Liver (tissue), 9 donors: ENCODE data around the gene SLC38A11. TPM values are rescaled to one million over a fixed set of nuclear protein-coding genes. Genes with fewer than 3 reads are reported as not detected.
A peak's percentile ranks its signal among the peaks of the same experiment; 100 is the strongest.
"Not testable (repeated sequence)": the region's sequence is repeated elsewhere in the genome, so short reads cannot be mapped to it uniquely, and the experiment has no call there.

ENCODE experiments used
- DNase-seq: peaks from one replicate; pipeline ENCODE4 v3.0.0-alpha.2; 2017; ENCODE audit warnings: low spot score
- H3K27ac ChIP-seq, 2 donors: one replicate each; pipeline ENCODE4 v1.7.0; 2013; ENCODE audit warnings: inconsistent platforms in 2 of 2, low read length in 2 of 2, control low read depth in 1 of 2, low read depth in 1 of 2, mild to moderate bottlenecking in 1 of 2
- H3K27me3 ChIP-seq, 4 donors: one replicate each; pipeline versions ENCODE4 v1.6.1 to v1.7.0; 2013; ENCODE audit warnings: low read length in 3 of 4, inconsistent platforms in 1 of 4, mild to moderate bottlenecking in 1 of 4, moderate library complexity in 1 of 4; ENCODE audit not compliant: control insufficient read depth in 4 of 4, insufficient read depth in 4 of 4
- H3K36me3 ChIP-seq, 4 donors: one replicate each; pipeline versions ENCODE4 v1.6.1 to v1.7.0; 2013; ENCODE audit warnings: low read length in 3 of 4, mild to moderate bottlenecking in 3 of 4, low read depth in 1 of 4, moderate library complexity in 1 of 4; ENCODE audit not compliant: control insufficient read depth in 4 of 4, insufficient read depth in 3 of 4
- H3K4me1 ChIP-seq, 4 donors: one replicate each; pipeline versions ENCODE4 v1.6.1 to v1.7.0; 2013; ENCODE audit warnings: low read length in 3 of 4, mild to moderate bottlenecking in 3 of 4, moderate library complexity in 1 of 4; ENCODE audit not compliant: control insufficient read depth in 4 of 4, insufficient read depth in 4 of 4
- H3K4me3 ChIP-seq, 3 donors: one replicate each; pipeline versions ENCODE4 v1.6.1 to v1.7.0; 2013; ENCODE audit warnings: low read length in 3 of 3, control low read depth in 1 of 3, low read depth in 1 of 3, mild to moderate bottlenecking in 1 of 3
- H3K9ac ChIP-seq, 2 donors: one replicate each; pipeline ENCODE4 v1.7.0; 2013; ENCODE audit warnings: low read length in 2 of 2, mild to moderate bottlenecking in 2 of 2, moderate library complexity in 2 of 2, control low read depth in 1 of 2, low read depth in 1 of 2
- H3K9me3 ChIP-seq, 4 donors: one replicate each; pipeline versions ENCODE4 v1.6.1 to v1.7.0; 2013; ENCODE audit warnings: low read length in 3 of 4; ENCODE audit not compliant: control insufficient read depth in 4 of 4
- ATF3 ChIP-seq: IDR thresholded peaks from 2 replicates; pipeline ENCODE4 v1.6.1; 2016; ENCODE audit warnings: antibody characterized with exemption
- CTCF ChIP-seq: fragments of 150-350 bp; IDR thresholded peaks from 2 replicates; pipeline ENCODE4 v1.5.1; 2017; ENCODE audit warnings: improper control_type of control experiment, low read depth, low read length; ENCODE audit not compliant: missing input control
- EGR1 ChIP-seq, 2 donors: IDR thresholded peaks; 2 replicates each; pipeline ENCODE4 v1.6.1; 2016 to 2018; ENCODE audit warnings: antibody characterized with exemption in 2 of 2, low read depth in 2 of 2
- FOXA1 ChIP-seq: IDR thresholded peaks from 2 replicates; pipeline ENCODE4 v1.6.1; 2016; ENCODE audit warnings: antibody characterized with exemption
- FOXA2 ChIP-seq: IDR thresholded peaks from 2 replicates; pipeline ENCODE4 v1.6.1; 2016; ENCODE audit warnings: antibody characterized with exemption
- GABPA ChIP-seq, 2 donors: IDR thresholded peaks in 1 of 2; conservative IDR thresholded peaks in 1 of 2; 2 replicates each; pipeline ENCODE4 v1.6.1; 2016; ENCODE audit warnings: antibody characterized with exemption in 2 of 2, mild to moderate bottlenecking in 1 of 2, moderate library complexity in 1 of 2
- HNF4A ChIP-seq, 2 donors: conservative IDR thresholded peaks; 2 replicates each; pipeline ENCODE4 v1.6.1; 2016; ENCODE audit warnings: antibody characterized with exemption in 2 of 2, mild to moderate bottlenecking in 2 of 2
- JUND ChIP-seq, 2 donors: IDR thresholded peaks; 2 replicates each; pipeline ENCODE4 v1.6.1; 2016; ENCODE audit warnings: antibody characterized with exemption in 2 of 2
- MAX ChIP-seq: IDR thresholded peaks from 2 replicates; pipeline ENCODE4 v1.6.1; 2016; ENCODE audit warnings: antibody characterized with exemption
- NR2F2 ChIP-seq: IDR thresholded peaks from 2 replicates; pipeline ENCODE4 v1.6.1; 2016; ENCODE audit warnings: antibody characterized with exemption
- RAD21 ChIP-seq, 2 donors: IDR thresholded peaks; 2 replicates each; pipeline ENCODE4 v1.6.1; 2016; ENCODE audit warnings: antibody characterized with exemption in 2 of 2, mild to moderate bottlenecking in 2 of 2
- RXRA ChIP-seq, 2 donors: IDR thresholded peaks; 2 replicates each; pipeline ENCODE4 v1.6.1; 2017 to 2018; ENCODE audit warnings: antibody characterized with exemption in 2 of 2, mild to moderate bottlenecking in 1 of 2
- SP1 ChIP-seq: IDR thresholded peaks from 2 replicates; pipeline ENCODE4 v1.6.1; 2018; ENCODE audit warnings: antibody characterized with exemption, mild to moderate bottlenecking
- TAF1 ChIP-seq: conservative IDR thresholded peaks from 2 replicates; pipeline ENCODE4 v1.6.1; 2016; ENCODE audit warnings: antibody characterized with exemption, mild to moderate bottlenecking
- YY1 ChIP-seq: IDR thresholded peaks from 2 replicates; pipeline ENCODE4 v1.6.1; 2016; ENCODE audit warnings: antibody characterized with exemption, mild to moderate bottlenecking
- ZBTB33 ChIP-seq: IDR thresholded peaks from 2 replicates; pipeline ENCODE4 v1.6.1; 2016; ENCODE audit warnings: antibody characterized with exemption
- WGBS: extraction: QIAGEN DNeasy Blood & Tissue Kit; methylation state at CpG from one replicate; pipeline ENCODE4 v1.1.7; 2013; 5-methylcytosine and 5-hydroxymethylcytosine counted together
- polyA plus RNA-seq, 2 donors: library from polyadenylated mRNA; stranded (reverse) in 1 of 2; unstranded in 1 of 2; fragments of 200-250 nt in 1 of 2; fragments of >200 nt in 1 of 2; fragmentation: Nextera tagmentation in 1 of 2; extraction: Ambion mirVana in 1 of 2; gene quantifications; one replicate each; pipeline versions ENCODE4 v1.2.1 to v1.2.3, GENCODE V29; 2013 to 2015
- total RNA-seq, 2 donors: library from RNA; depleted of rRNA; stranded (reverse); fragments of >200 nt; gene quantifications; one replicate each; pipeline ENCODE4 v1.2.3, GENCODE V29; 2014
- donor health status: healthy.
- donor health status: healthy.
- donor health status: healthy.
- donor health status: healthy.
- donor health status: healthy.

The SLC38A11 gene
- total and polyA plus RNA-seq, 4 donors: 0.54 to 3.3 (median 2.3) TPM

GRCh38 chr2:164868563-164869419, 86.5 kb downstream of the SLC38A11 start:
- Histone ChIP-seq H3K9me3 (no peaks in the 10 kb centered on the region), H3K4me1 (peaks cover 5 to 42% (median 24%) of the 10 kb centered on the region in 4 donors), H3K27ac (peak overlapping the region in 1 of 2 donors; percentile 1), H3K27me3 (no peaks in the 10 kb centered on the region), H3K4me3 (no peak overlapping the region), H3K36me3 (no peaks in the 10 kb centered on the region), H3K9ac (no peak overlapping the region)
- WGBS: 65% methylated on average over 5 of the region's 5 CpGs
- TF ChIP-seq TAF1 (no peak), MAX (no peak), YY1 (no peak), JUND (IDR thresholded peaks at IDR 0.05) (no peak), GABPA (IDR thresholded peaks at IDR 0.05 in 1 of 2, conservative IDR thresholded peaks at IDR 0.05 in 1 of 2) (no peak), CTCF (no peak), FOXA1 (no peak), HNF4A (conservative IDR thresholded peaks at IDR 0.05) (no peak), NR2F2 (no peak), ATF3 (no peak), EGR1 (IDR thresholded peaks at IDR 0.05; ENCODE audit: low read depth in 2 of 2) (no peak), SP1 (no peak), RXRA (IDR thresholded peaks at IDR 0.05) (no peak), FOXA2 (no peak), RAD21 (IDR thresholded peaks at IDR 0.05) (no peak), ZBTB33 (no peak)
- no peak for DNase-seq

GRCh38 chr2:164867779-164868397, 87.4 kb downstream of the SLC38A11 start:
- no peaks in the 10 kb centered on the region for H3K9me3 ChIP-seq
- DNase-seq: no peak
- H3K4me1 ChIP-seq: peaks cover 5 to 37% (median 16%) of the 10 kb centered on the region in 4 donors
- no peaks in the 10 kb centered on the region for H3K36me3 ChIP-seq
- 50% methylated on average over 3 of the region's 3 CpGs for WGBS
- H3K27ac ChIP-seq: no peak overlapping the region
- H3K9ac ChIP-seq: no peak overlapping the region
- H3K27me3 ChIP-seq: no peaks in the 10 kb centered on the region
- H3K4me3 ChIP-seq: no peak overlapping the region
- peak in 1 of 2 donors; percentile 2 for TF ChIP-seq HNF4A (conservative IDR thresholded peaks at IDR 0.05)
- no peak for TF ChIP-seq ATF3

- H3K4me1 ChIP-seq: peaks cover 3 to 33% (median 9%) of the 10 kb centered on the region in 4 donors
- H3K9ac ChIP-seq, H3K36me3 ChIP-seq, H3K9me3 ChIP-seq, H3K27ac ChIP-seq, H3K27me3 ChIP-seq, DNase-seq, H3K4me3 ChIP-seq: not testable (repeated sequence)
- 83% methylated on average over 1 of the region's 1 CpG for WGBS
Observed at GRCh38 chr2:164866381-164866780, 88.9 kb downstream of the SLC38A11 start.
